Measurements from ENCODE around the gene SFXN2.
"Not testable (repeated sequence)": the region's sequence is repeated elsewhere in the genome, so short reads cannot be mapped to it uniquely, and the experiment has no call there.

SFXN2 gene

GRCh38 chr10:102714621-102715455 lies at the start of gene SFXN2:
Gene SFXN2, plus strand, starts transcription at chr10:102714636. Its CDS starts 12,001 bp downstream, at chr10:102726637.
- DNase-seq (ENCODE audit: low spot score): no peak

- no peak for DNase-seq (ENCODE audit: low spot score)
Measured at GRCh38 chr10:102665904-102666509, 48.4 kb upstream of the SFXN2 start.

- DNase-seq (ENCODE audit: low spot score): not testable (repeated sequence)
Measured at GRCh38 chr10:102667411-102667810, 47.0 kb upstream of the SFXN2 start.

GRCh38 chr10:102668326-102669107 lies 45.9 kb upstream of the SFXN2 start:
- no peak for DNase-seq (ENCODE audit: low spot score)

GRCh38 chr10:102669206-102670064 lies 45.0 kb upstream of the SFXN2 start:
- no peak for DNase-seq (ENCODE audit: low spot score)

- no peak for DNase-seq (ENCODE audit: low spot score)
Measured at GRCh38 chr10:102670065-102670670, 44.3 kb upstream of the SFXN2 start.

GRCh38 chr10:102670871-102671434 lies 43.5 kb upstream of the SFXN2 start:
- DNase-seq (ENCODE audit: low spot score): no peak

- DNase-seq (ENCODE audit: low spot score): no peak
Measured at GRCh38 chr10:102673236-102673818, 41.1 kb upstream of the SFXN2 start.

GRCh38 chr10:102673819-102674511 lies 40.5 kb upstream of the SFXN2 start:
- no peak for DNase-seq (ENCODE audit: low spot score)

GRCh38 chr10:102674566-102674965 lies 39.9 kb upstream of the SFXN2 start:
- no peak for DNase-seq (ENCODE audit: low spot score)

- no peak for DNase-seq (ENCODE audit: low spot score)
Measured at GRCh38 chr10:102675011-102675665, 39.3 kb upstream of the SFXN2 start.

- no peak for DNase-seq (ENCODE audit: low spot score)
Measured at GRCh38 chr10:102675666-102676533, 38.5 kb upstream of the SFXN2 start.

GRCh38 chr10:102676534-102677315 lies 37.7 kb upstream of the SFXN2 start:
- DNase-seq (ENCODE audit: low spot score): no peak

GRCh38 chr10:102677331-102678067 lies 36.9 kb upstream of the SFXN2 start:
- no peak for DNase-seq (ENCODE audit: low spot score)

GRCh38 chr10:102678068-102678400 lies 36.4 kb upstream of the SFXN2 start:
- DNase-seq (ENCODE audit: low spot score): no peak

- peak; percentile 79 for DNase-seq (ENCODE audit: low spot score)
Measured at GRCh38 chr10:102678842-102679289, 35.6 kb upstream of the SFXN2 start.

- DNase-seq (ENCODE audit: low spot score): no peak
Measured at GRCh38 chr10:102679596-102679995, 34.8 kb upstream of the SFXN2 start.
